B cell (primary cell): ENCODE measurements around the gene NT5E.

Experiments used
- CTCF ChIP-seq: fragments of 200-600 bp; IDR thresholded peaks from one replicate; pipeline ENCODE4 v1.8.0; 2022; ENCODE audit warnings: antibody characterized with exemption, mild to moderate bottlenecking
- EZH2 ChIP-seq: IDR thresholded peaks from 2 replicates; pipeline ENCODE4 v1.6.1; 2012; ENCODE audit warnings: borderline replicate concordance, low read depth, mild to moderate bottlenecking, moderate library complexity, low read length; ENCODE audit not compliant: insufficient read depth, poor library complexity, severe bottlenecking

GRCh38 chr6:85462673-85463072 lies 12.8 kb downstream of the NT5E start:
- no peak for TF ChIP-seq CTCF
- no peak for TF ChIP-seq EZH2
